ENCODE data around the gene NELL1.

Gene NELL1

DNA sequence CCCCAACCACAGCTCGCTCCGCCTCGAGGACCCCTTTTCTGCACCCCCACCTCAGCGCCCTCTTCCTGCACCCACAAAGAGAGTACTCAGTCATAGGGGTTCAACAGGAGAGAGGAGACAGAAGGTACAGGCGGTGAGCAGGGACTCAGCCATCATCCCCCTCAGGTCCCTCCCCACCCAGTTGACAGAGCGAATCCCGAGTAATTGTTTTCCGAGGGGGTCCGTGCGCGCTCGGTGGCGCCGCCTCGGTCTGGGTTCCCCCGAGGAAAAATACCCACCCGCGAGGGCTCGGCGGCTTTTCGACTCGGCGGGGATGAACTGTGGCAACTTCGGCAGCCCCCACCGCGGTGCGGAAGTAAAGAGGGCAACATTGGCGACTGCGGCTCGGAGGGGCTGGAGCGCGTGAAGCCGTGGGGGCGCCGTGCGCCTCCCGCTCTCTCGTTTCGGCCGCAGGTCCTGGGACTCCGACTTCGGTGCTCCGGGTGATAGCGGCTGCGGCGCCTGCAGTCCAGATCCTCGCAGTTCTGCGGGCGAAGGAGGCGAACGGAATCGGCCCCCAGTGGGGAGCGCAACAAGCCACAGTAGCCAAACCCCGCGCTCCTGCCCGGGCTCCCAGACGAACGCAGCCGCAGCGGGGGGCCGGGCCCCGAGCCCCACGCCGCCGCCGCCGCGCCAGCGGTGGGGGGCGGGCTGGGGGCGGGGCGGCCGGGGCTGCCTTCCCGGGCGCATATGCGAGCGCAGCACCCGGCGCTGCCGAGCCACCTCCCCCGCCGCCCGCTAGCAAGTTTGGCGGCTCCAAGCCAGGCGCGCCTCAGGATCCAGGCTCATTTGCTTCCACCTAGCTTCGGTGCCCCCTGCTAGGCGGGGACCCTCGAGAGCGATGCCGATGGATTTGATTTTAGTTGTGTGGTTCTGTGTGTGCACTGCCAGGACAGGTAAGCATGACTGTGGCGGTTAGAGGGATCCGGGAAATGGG lies at the start of gene NELL1:
Gene NELL1 (plus strand): TSS at position 743 of the 976 bp plus-strand sequence.
- TF ChIP-seq CTCF (IDR thresholded peaks at IDR 0.05; ENCODE audit: insufficient read depth, missing control alignments), result no peak
- FAIRE-seq, result no peak
- DNase-seq (ENCODE audit: insufficient read length, low spot score), result peak; percentile 17

GRCh38 chr11:20620988-20621387 lies 48.4 kb upstream of the NELL1 start:
- no peak for TF ChIP-seq CTCF (IDR thresholded peaks at IDR 0.05; ENCODE audit: insufficient read depth, missing control alignments)
- no peak for DNase-seq (ENCODE audit: insufficient read length, low spot score)
- FAIRE-seq, result no peak

DNA sequence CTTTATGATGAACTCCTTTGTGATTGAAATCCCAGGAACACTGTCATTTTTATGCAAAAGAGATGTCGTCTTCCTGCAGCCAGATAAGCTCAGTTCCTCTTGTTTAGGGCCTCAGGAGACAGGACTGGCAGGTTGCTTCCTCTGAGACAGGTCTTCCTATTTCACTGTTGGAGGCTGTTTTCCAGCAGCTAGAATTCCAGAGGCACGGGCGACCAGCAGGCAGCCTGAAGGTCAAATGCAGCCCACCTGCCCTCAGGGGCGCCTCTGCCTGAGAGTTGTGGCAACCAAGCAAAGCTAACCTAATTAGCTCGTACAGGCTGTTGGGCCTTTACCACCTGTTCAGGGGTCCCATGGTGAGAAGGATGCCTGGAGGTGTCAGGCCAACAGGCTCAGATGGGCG lies 47.7 kb upstream of the NELL1 start:
- DNase-seq (ENCODE audit: insufficient read length, low spot score) (no peak), FAIRE-seq (no peak)
- TF ChIP-seq CTCF (IDR thresholded peaks at IDR 0.05; ENCODE audit: insufficient read depth, missing control alignments), result no peak

GRCh38 chr11:20623252-20623651 lies 46.1 kb upstream of the NELL1 start:
- no peak for TF ChIP-seq CTCF (IDR thresholded peaks at IDR 0.05; ENCODE audit: insufficient read depth, missing control alignments)
- DNase-seq (ENCODE audit: insufficient read length, low spot score) (no peak), FAIRE-seq (no peak)

GRCh38 chr11:20626279-20626678 lies 43.1 kb upstream of the NELL1 start:
- no peak for TF ChIP-seq CTCF (IDR thresholded peaks at IDR 0.05; ENCODE audit: insufficient read depth, missing control alignments)
- no peak for FAIRE-seq
- no peak for DNase-seq (ENCODE audit: insufficient read length, low spot score)

DNA sequence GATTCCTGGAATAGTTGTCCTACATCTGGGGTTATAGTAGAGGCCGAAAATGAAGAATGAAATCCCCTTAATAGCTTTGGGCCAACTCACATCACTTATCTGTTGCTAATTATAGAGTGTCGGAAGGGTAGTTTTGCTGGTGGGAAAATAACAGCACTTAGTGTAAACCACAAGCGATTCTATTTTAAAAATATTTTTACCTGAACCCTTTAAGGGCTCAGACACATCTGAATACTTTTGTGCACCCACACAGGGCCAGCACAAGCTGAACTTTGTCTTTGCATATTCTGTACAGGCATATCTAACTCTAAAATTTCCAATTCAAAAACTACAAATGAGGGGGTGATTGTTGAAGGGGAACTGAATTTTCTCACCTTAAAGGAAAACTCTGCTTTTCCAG lies 42.4 kb upstream of the NELL1 start:
- TF ChIP-seq CTCF (IDR thresholded peaks at IDR 0.05; ENCODE audit: insufficient read depth, missing control alignments), result no peak
- FAIRE-seq (no peak), DNase-seq (ENCODE audit: insufficient read length, low spot score) (no peak)

GRCh38 chr11:20627701-20628100 lies 41.7 kb upstream of the NELL1 start:
- DNase-seq (ENCODE audit: insufficient read length, low spot score), result no peak
- FAIRE-seq, result no peak
- no peak for TF ChIP-seq CTCF (IDR thresholded peaks at IDR 0.05; ENCODE audit: insufficient read depth, missing control alignments)

Data from D721Med (cell line).